22Rv1 (cell line): ENCODE data around the gene ITPRIPL2.

ENCODE experiments used
- H3K27ac ChIP-seq: fragments of 450-650 bp; 2 replicates; pipeline ENCODE4 v1.5.1; 2017
- ZFX ChIP-seq: fragments of 450-650 bp; IDR thresholded peaks from 2 replicates; pipeline ENCODE4 v1.6.1; 2017; ENCODE audit warnings: antibody characterized with exemption, borderline replicate concordance
- TF ChIP-seq, protein P1 (sequence below): fragments of 450-650 bp; IDR thresholded peaks from 2 replicates; pipeline ENCODE4 v1.5.1; 2017; ENCODE audit warnings: mild to moderate bottlenecking

Gene ITPRIPL2

DNA sequence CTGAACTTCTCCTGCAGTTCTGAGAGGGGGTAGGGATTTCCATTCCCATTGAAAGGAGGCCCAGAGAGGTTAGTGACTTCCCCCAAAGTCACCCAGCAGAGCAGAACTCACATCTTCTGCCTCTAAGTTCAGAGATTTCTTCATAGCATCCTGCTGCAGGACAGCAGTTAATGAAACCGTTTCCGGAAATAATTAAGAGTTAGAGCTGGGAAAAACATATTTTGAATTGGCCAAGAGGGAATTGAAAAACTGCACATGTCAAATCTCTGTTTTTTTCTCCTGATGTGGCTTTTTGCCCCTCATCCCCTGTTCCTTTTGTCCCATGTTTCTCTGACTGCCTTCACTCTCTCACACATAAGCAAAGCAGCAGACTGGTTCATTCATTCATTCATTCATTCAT is 26.6 kb downstream of the ITPRIPL2 start:
- TF ChIP-seq, protein P1, sequence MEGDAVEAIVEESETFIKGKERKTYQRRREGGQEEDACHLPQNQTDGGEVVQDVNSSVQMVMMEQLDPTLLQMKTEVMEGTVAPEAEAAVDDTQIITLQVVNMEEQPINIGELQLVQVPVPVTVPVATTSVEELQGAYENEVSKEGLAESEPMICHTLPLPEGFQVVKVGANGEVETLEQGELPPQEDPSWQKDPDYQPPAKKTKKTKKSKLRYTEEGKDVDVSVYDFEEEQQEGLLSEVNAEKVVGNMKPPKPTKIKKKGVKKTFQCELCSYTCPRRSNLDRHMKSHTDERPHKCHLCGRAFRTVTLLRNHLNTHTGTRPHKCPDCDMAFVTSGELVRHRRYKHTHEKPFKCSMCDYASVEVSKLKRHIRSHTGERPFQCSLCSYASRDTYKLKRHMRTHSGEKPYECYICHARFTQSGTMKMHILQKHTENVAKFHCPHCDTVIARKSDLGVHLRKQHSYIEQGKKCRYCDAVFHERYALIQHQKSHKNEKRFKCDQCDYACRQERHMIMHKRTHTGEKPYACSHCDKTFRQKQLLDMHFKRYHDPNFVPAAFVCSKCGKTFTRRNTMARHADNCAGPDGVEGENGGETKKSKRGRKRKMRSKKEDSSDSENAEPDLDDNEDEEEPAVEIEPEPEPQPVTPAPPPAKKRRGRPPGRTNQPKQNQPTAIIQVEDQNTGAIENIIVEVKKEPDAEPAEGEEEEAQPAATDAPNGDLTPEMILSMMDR: no peak
- TF ChIP-seq ZFX: no peak
- no peak overlapping the region for H3K27ac ChIP-seq

DNA sequence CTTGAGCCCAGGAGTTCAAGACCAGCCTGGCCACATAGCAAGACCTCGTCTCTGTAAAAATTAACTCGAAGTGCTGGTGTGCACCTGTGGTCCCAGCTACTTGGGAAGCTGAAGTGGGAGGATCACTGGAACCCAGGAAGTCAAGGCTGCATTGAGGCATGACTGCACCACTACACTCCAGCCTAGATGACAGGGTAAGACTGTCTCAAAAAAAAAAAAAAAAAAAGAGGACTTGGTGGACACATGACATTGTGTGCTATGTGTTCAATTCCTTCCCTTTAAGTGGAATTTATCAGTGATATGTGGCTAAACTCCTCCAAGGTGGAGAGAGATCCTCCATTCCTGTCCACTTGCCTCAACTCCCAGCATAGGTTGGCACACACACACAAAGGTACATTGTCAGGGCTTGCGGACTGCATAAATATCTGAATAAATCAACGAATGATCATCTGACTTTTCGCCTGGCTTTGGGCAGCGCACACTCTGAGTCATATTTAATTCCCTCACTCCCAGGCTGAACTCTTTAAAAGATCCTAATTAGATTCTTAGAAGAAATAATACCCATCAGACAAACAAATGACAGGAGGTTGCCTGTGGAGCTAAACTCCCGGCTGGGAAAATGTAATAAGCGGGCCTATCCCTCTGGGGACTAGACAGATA is 29.3 kb downstream of the ITPRIPL2 start:
- no peak for TF ChIP-seq ZFX
- TF ChIP-seq, protein P1: no peak

DNA sequence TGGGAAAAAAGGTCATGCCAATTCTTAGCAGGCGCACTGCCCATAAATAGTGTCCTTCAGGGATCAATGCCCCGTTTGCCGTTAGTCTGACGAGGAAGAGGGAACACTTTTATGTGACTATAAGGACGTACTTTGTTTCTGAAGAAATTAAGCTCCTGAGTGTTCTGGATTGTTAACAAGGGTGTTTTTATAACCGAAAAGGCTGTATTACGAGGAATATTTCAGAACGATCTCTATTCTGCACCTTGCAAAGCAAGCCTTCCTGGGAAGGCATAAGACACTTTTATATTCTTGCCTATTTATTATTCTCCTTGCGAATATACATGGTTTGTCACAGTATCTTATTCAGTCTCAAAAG is 29.8 kb downstream of the ITPRIPL2 start:
- no peak overlapping the region for H3K27ac ChIP-seq
- TF ChIP-seq, protein P1: no peak
- no peak for TF ChIP-seq ZFX

More for the DNA sequence above, 29.3 kb downstream of the ITPRIPL2 start:
- H3K27ac ChIP-seq: no peak overlapping the region

DNA sequence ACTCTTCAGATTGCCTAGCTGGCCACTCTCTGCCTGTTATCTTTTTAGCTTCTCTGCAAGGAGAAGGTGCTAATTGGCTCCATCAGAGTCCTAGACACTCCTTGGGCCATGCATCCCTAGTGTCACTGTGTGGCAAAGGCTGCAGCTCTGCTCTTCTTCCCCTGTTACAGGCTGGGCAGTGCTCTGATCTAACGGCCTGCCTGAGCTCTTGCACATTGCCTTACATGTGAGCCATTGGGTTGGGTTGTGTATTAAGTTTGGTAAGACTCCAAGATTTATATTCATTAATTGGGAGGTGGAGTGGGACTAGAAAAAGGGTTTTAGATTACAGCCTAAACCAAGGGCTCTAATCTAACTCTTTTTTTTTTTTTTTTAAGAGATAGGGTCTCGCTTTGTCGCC is 31.2 kb downstream of the ITPRIPL2 start:
- H3K27ac ChIP-seq: no peak overlapping the region
- TF ChIP-seq, protein P1: no peak
- no peak for TF ChIP-seq ZFX

DNA sequence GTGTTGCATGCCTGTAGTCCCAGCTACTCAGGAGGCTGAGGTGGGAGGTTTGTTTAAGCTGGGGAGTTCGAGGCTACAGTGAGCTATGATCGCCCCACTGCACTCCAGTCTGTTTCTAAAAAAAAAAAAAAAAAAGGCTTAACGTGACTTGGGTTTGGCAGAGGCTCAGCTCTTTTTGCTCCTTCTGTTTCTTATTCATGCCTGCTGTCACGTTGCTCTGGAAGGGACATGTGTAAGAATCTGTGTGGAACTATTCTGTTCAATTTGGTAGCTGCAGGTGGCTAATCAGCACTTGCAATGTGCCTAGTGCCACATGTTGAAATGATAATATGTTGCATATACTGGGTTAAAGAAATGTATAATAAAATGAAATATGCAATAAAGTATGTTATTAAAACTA is 33.4 kb downstream of the ITPRIPL2 start:
- H3K27ac ChIP-seq: no peak overlapping the region
- TF ChIP-seq ZFX: no peak
- TF ChIP-seq, protein P1: no peak

DNA sequence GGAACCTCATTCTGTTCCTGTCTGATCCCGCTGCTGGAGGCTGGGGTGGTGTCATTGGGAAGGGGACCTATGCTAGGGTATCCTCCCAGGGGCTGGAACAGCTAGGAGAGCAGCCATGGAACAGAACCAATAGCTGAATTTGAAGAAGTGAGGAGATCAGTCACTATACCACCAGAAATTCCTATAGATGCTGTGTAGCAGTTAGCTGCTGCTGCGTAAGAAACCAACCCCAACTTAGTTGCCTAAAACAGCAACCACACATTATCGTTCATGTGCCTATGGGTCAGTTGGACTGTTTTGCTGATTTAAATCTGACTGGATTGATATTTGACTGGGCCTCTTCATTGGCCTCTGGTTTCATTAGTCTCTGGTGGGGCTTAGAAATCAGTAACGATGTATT is 33.9 kb downstream of the ITPRIPL2 start:
- H3K27ac ChIP-seq: no peak overlapping the region
- no peak for TF ChIP-seq ZFX
- TF ChIP-seq, protein P1: no peak

DNA sequence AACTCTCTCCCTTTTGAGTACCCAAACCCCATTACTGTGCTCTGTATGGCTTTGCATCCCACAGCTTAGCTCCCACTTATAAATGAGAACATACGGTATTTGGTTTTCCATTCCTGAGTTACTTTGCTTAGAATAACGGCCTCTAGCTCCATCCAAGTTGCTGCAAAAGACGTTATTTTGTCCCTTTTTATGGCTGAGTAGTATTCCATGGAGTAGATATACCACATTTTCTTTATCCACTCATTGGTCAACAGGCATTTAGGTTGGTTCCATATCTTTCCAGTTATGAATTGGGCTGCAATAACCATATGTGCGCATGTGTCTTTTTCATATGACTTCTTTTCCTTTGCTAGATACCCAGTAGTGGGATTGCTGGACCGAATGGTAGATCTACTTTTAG is 34.4 kb downstream of the ITPRIPL2 start:
- H3K27ac ChIP-seq: no peak overlapping the region
- TF ChIP-seq, protein P1: no peak
- no peak for TF ChIP-seq ZFX
